A673 (cell line): ENCODE data around the gene FXYD2. TPM values are rescaled to one million over a fixed set of nuclear protein-coding genes. Genes with fewer than 3 reads are reported as not detected.
"Not testable (repeated sequence)": the region's sequence is repeated elsewhere in the genome, so short reads cannot be mapped to it uniquely, and the experiment has no call there.

Source experiments
- BruUV-seq: library from RNA; stranded (reverse); fragments of 400-500 nt; replicated peaks from 2 replicates; lab custom pipeline; 2021; lab: Mats Ljungman, UMichigan
- CTCF ChIA-PET: fragments of 300-600 bp; sonication (Branson Sonifier 250); formaldehyde crosslinking; loops from one replicate; lab custom pipeline; 2022; ENCODE audit warnings: antibody characterized with exemption; lab: Charles Lee
- POLR2A ChIA-PET: fragments of 300-600 bp; sonication (Branson Sonifier 250); formaldehyde crosslinking; loops from one replicate; lab custom pipeline; 2022; ENCODE audit warnings: antibody characterized with exemption; ENCODE audit not compliant: low non-redundant PET; lab: Charles Lee
- DNase-seq: peaks from one replicate; pipeline ENCODE4 v3.0.0-alpha.2; 2015; ENCODE audit warnings: low spot score
- H3K27ac ChIP-seq: fragments of 200-600 bp; sonication (generic); 2 replicates; pipeline ENCODE4 v1.5.1; 2016; ENCODE audit warnings: mixed run types, low read depth, mild to moderate bottlenecking, mixed read lengths, antibody characterized with exemption, low read length; ENCODE audit not compliant: poor library complexity, severe bottlenecking
- H3K27me3 ChIP-seq: fragments of 200-600 bp; sonication (generic); replicated peaks from 2 replicates; pipeline ENCODE4 v1.6.1; 2017; ENCODE audit warnings: mixed run types, low read depth, mild to moderate bottlenecking, mixed read lengths, antibody characterized with exemption, low read length; ENCODE audit not compliant: insufficient read depth, poor library complexity
- H3K36me3 ChIP-seq: fragments of 200-600 bp; sonication (generic); 2 replicates; pipeline ENCODE4 v1.6.1; 2016; ENCODE audit warnings: mixed run types, mild to moderate bottlenecking, mixed read lengths, antibody characterized with exemption, low read length; ENCODE audit not compliant: insufficient read depth, poor library complexity, severe bottlenecking
- H3K4me1 ChIP-seq: fragments of 200-600 bp; sonication (generic); 2 replicates; pipeline ENCODE4 v1.6.1; 2017; ENCODE audit warnings: mixed run types, mild to moderate bottlenecking, mixed read lengths, antibody characterized with exemption, low read length; ENCODE audit not compliant: insufficient read depth, poor library complexity, severe bottlenecking
- H3K4me3 ChIP-seq: fragments of 200-600 bp; sonication (generic); 2 replicates; pipeline ENCODE4 v1.5.1; 2016; ENCODE audit warnings: low read depth, mixed run types, mild to moderate bottlenecking, mixed read lengths, low read length; ENCODE audit not compliant: poor library complexity, severe bottlenecking
- H3K9me3 ChIP-seq: fragments of 200-600 bp; sonication (generic); 2 replicates; pipeline ENCODE4 v1.6.1; 2016; ENCODE audit warnings: mixed run types, low read depth, mild to moderate bottlenecking, mixed read lengths, antibody characterized with exemption, low read length; ENCODE audit not compliant: poor library complexity, severe bottlenecking
- EZH2 ChIP-seq: fragments of 200-600 bp; sonication (generic); IDR thresholded peaks from 2 replicates; pipeline ENCODE4 v1.6.1; 2017; ENCODE audit warnings: borderline replicate concordance, low read depth, mild to moderate bottlenecking, mixed read lengths, antibody characterized with exemption, low read length; ENCODE audit not compliant: poor library complexity, severe bottlenecking
- intact Hi-C: fragments of 100-400 bp; cut with micrococcal nuclease; formaldehyde crosslinking; loops from one replicate; pipeline ENCODE4 v1.10.0; 2022; ENCODE audit not compliant: unreplicated experiment
- total RNA-seq: library from RNA; stranded (reverse); gene quantifications from 2 replicates; pipeline ENCODE4 v1.2.3, GENCODE V29; 2021
- TF ChIP-seq, protein P1 (sequence below): fragments of 300-800, 200-600 bp; sonication (generic); conservative IDR thresholded peaks from 2 replicates; pipeline ENCODE4 v1.5.1; 2017; ENCODE audit warnings: low read depth, mild to moderate bottlenecking, antibody characterized with exemption, low read length, moderate library complexity, mixed read lengths

FXYD2 gene
- total RNA-seq, 1 experiment from 2014 or later, result not detected

DNA sequence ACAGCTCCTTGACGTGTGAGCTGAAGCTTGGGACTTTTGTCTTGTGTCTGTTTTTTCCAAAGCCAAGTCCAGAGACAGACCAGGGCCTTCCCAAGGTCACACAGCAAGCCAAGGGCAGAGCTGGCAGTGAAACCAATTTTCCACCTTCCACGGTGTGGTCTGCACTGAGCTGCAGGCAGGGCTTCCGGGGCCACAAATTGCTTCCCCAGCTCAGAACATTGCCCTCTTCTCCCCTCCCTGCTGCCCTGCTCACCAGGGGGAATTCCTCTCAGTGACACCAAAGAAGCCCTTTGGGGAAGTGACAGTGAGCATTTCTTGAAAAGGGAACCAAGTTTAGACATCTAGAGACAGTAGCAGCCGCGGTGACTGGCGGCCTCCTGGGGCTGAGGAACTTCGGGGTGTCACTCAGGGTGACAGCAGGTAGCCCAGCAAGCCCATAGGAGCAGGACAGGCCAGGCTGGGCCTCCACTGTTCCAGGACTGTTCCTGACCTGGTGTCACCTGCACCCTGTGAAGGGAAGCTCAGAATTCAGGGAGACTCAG, 9.2 kb downstream of the FXYD2 start:
- Histone ChIP-seq H3K4me3 (no peak overlapping the region), H3K36me3 (no peaks in the 10 kb centered on the region), H3K4me1 (peaks cover 35% of the 10 kb centered on the region), H3K27me3 (no peaks in the 10 kb centered on the region), H3K9me3 (no peaks in the 10 kb centered on the region), H3K27ac (no peak overlapping the region)
- POLR2A ChIA-PET, result interaction anchor here (0.5 kb wide), 1 partner anchor 186 kb away, joined by 3 read pairs; no protein-coding TSS in a partner anchor
- BruUV-seq, result no TSS peak
- intact Hi-C loops, result loop anchor here (5.0 kb wide), 1 partner anchor 583 kb away; the partner anchor contains the start of genes PCSK7 and RNF214
- CTCF ChIA-PET, result interaction anchor here (1.0 to 3.7 kb wide), 3 partner anchors 8 to 389 kb away, joined by 3 to 40 read pairs (median 28); no protein-coding TSS in a partner anchor
- DNase-seq, result no peak
- TF ChIP-seq, protein P1, sequence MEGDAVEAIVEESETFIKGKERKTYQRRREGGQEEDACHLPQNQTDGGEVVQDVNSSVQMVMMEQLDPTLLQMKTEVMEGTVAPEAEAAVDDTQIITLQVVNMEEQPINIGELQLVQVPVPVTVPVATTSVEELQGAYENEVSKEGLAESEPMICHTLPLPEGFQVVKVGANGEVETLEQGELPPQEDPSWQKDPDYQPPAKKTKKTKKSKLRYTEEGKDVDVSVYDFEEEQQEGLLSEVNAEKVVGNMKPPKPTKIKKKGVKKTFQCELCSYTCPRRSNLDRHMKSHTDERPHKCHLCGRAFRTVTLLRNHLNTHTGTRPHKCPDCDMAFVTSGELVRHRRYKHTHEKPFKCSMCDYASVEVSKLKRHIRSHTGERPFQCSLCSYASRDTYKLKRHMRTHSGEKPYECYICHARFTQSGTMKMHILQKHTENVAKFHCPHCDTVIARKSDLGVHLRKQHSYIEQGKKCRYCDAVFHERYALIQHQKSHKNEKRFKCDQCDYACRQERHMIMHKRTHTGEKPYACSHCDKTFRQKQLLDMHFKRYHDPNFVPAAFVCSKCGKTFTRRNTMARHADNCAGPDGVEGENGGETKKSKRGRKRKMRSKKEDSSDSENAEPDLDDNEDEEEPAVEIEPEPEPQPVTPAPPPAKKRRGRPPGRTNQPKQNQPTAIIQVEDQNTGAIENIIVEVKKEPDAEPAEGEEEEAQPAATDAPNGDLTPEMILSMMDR, result no peak
- TF ChIP-seq EZH2, result no peak

DNA sequence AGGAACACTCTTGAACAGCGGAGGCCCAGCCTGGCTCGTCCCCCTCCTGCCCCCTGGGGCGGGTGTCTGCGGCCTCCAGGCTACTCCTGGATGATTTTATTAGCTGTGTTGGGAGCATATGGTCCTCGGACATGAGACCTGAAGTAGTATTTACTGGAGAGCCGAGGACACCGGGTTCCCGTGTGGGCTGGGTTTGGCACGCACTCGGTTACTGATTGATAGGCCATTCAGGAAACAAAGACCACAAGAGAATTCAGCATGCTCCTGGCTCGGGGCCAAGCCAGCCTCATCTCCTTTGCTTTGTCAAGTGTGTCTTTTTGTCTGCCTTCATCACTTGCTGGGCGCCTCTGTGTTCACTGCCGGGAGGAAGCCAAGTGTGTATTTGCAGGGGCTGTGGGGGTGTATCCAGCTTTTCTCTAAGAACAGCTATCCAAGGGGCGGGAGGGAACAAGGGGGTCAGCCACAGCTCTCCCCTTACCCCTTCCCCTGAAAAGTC, 9.7 kb downstream of the FXYD2 start:
- Histone ChIP-seq H3K36me3 (no peaks in the 10 kb centered on the region), H3K9me3 (no peaks in the 10 kb centered on the region), H3K27me3 (no peaks in the 10 kb centered on the region), H3K4me1 (peaks cover 36% of the 10 kb centered on the region), H3K4me3 (no peak overlapping the region), H3K27ac (no peak overlapping the region)
- ChIA-PET POLR2A (no interaction called here), CTCF (interaction anchor here (1.0 to 3.7 kb wide), 2 partner anchors 132 to 388 kb away, joined by 3 to 40 read pairs; no protein-coding TSS in a partner anchor)
- TF ChIP-seq, protein P1, result no peak
- TF ChIP-seq EZH2, result no peak
- no TSS peak for BruUV-seq
- DNase-seq, result peak; percentile 91
- intact Hi-C loops, result loop anchor here (5.0 kb wide), 1 partner anchor 583 kb away; the partner anchor contains the start of genes PCSK7 and RNF214

DNA sequence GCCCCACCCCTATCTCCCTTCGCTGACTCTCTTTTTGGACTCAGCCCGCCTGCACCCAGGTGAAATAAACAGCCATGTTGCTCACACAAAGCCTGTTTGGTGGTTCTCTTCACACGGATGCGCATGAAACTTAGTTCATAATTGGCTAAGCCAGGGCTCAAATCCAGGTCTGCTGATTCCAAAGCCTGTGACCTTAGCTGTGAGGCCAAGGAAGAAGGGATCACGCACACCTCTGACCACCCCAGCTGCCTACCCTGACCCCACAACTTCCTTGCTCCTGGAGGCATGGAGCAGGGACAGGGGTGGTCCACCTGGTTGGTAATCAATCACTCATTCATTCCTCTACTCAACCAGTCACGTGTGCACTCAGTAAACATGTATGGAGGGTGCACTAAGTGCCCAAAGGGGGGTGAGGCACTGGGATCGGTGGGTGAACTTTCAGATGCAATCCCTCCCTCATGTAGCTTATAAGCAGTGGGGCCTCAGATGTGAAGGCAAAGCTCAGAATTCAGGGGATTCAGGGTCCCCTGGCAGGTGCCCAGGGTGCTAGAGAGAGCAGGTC, 10.3 kb downstream of the FXYD2 start:
- no peak overlapping the region for H3K4me3 ChIP-seq
- POLR2A ChIA-PET, result no interaction called here
- H3K9me3 ChIP-seq, result no peaks in the 10 kb centered on the region

DNA sequence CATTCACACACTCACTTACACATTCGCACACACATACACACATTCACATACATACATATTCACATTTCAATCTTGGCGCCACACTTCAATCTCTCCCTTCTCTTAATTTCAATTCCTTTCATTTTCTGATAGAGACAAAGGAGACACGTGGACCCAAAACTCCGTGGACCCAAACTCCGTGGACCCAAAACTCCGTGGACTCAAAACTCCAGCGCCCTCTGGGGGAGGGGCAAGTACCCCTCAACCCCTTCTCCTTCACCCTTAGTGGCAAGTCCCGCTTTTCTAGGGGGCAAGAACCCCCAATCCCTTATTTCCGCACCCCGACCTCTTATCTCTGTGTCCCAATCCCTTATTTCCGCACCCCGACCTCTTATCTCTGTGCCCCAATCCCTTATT, 14.5 kb downstream of the FXYD2 start:
- H3K36me3 ChIP-seq, H3K27me3 ChIP-seq, H3K4me3 ChIP-seq, POLR2A ChIA-PET, intact Hi-C loops, H3K27ac ChIP-seq, H3K9me3 ChIP-seq, BruUV-seq, DNase-seq: not testable (repeated sequence)
- H3K4me1 ChIP-seq, result peaks cover 20% of the 10 kb centered on the region
- CTCF ChIA-PET, result interaction anchor here (0.8 to 3.1 kb wide), 5 partner anchors 7 to 383 kb away, joined by 4 to 59 read pairs (median 4); no protein-coding TSS in a partner anchor

More for the DNA sequence above, 10.3 kb downstream of the FXYD2 start:
- Histone ChIP-seq H3K27me3 (no peaks in the 10 kb centered on the region), H3K27ac (no peak overlapping the region), H3K4me1 (peaks cover 41% of the 10 kb centered on the region), H3K36me3 (no peaks in the 10 kb centered on the region)
- no peak for TF ChIP-seq EZH2
- TF ChIP-seq, protein P1, result no peak
- intact Hi-C loops, result no loop called here
- CTCF ChIA-PET, result interaction anchor here (3.7 kb wide), 1 partner anchor 388 kb away, joined by 40 read pairs; no protein-coding TSS in a partner anchor
- DNase-seq, result no peak
- no TSS peak for BruUV-seq
